Neuronal stem cell (in vitro differentiated cells): ENCODE results near the gene CTXN3.

Source experiments
- DNase-seq: peaks from one replicate; pipeline ENCODE4 v3.0.0-alpha.2; 2013; ENCODE audit warnings: low spot score
- H2AFZ ChIP-seq: one replicate; pipeline ENCODE4 v1.6.1; 2013; ENCODE audit warnings: mild to moderate bottlenecking, low read length, inconsistent platforms
- H2AK5ac ChIP-seq: 2 replicates; pipeline ENCODE4 v1.6.1; 2013; ENCODE audit warnings: low read depth, mild to moderate bottlenecking, inconsistent platforms, low read length, moderate library complexity, mixed read lengths
- H2BK120ac ChIP-seq: 2 replicates; pipeline ENCODE4 v1.6.1; 2013; ENCODE audit warnings: low read depth, mild to moderate bottlenecking, inconsistent platforms, low read length, moderate library complexity, mixed read lengths
- H2BK12ac ChIP-seq: one replicate; pipeline ENCODE4 v1.6.1; 2013; ENCODE audit warnings: low read length, inconsistent platforms
- H2BK15ac ChIP-seq: 2 replicates; pipeline ENCODE4 v1.6.1; 2013; ENCODE audit warnings: mild to moderate bottlenecking, low read length, inconsistent platforms, mixed read lengths
- H2BK5ac ChIP-seq: one replicate; pipeline ENCODE4 v1.6.1; 2013; ENCODE audit warnings: inconsistent platforms, mild to moderate bottlenecking, low read length, moderate library complexity
- H3K14ac ChIP-seq: one replicate; pipeline ENCODE4 v1.6.1; 2013; ENCODE audit warnings: low read length, inconsistent platforms
- H3K18ac ChIP-seq: 2 replicates; pipeline ENCODE4 v1.6.1; 2013; ENCODE audit warnings: low read length, inconsistent platforms
- H3K23ac ChIP-seq: 2 replicates; pipeline ENCODE4 v1.6.1; 2013; ENCODE audit warnings: low read depth, mild to moderate bottlenecking, mixed read lengths, low read length, inconsistent platforms; ENCODE audit not compliant: poor library complexity
- H3K27ac ChIP-seq: replicated peaks from 3 replicates; pipeline ENCODE4 v1.5.1; 2013; ENCODE audit warnings: low read length, inconsistent platforms
- H3K27me3 ChIP-seq, 3 experiments: 2 replicates each; pipeline ENCODE4 v1.6.1; 2013; ENCODE audit warnings: low read length in 3 of 3, mild to moderate bottlenecking in 2 of 3, inconsistent platforms in 1 of 3, low read depth in 1 of 3, mixed read lengths in 1 of 3, moderate library complexity in 1 of 3; ENCODE audit not compliant: control insufficient read depth in 3 of 3, insufficient read depth in 3 of 3
- H3K36me3 ChIP-seq, 2 donors: replicated peaks in 1 of 2; 2 replicates each; pipeline ENCODE4 v1.6.1; 2013; ENCODE audit warnings: low read length in 2 of 2; ENCODE audit not compliant: control insufficient read depth in 2 of 2, insufficient read depth in 2 of 2
- H3K4ac ChIP-seq: 2 replicates; pipeline ENCODE4 v1.6.1; 2013; ENCODE audit warnings: inconsistent platforms, mild to moderate bottlenecking, low read length, moderate library complexity
- H3K4me1 ChIP-seq, 2 donors: 1 replicate in 1 of 2; 2 replicates in 1 of 2; pipeline ENCODE4 v1.6.1; 2013; ENCODE audit warnings: low read length in 2 of 2, low read depth in 1 of 2; ENCODE audit not compliant: control insufficient read depth in 2 of 2, insufficient read depth in 1 of 2
- H3K4me2 ChIP-seq: one replicate; pipeline ENCODE4 v1.6.1; 2013; ENCODE audit warnings: mild to moderate bottlenecking, low read length, inconsistent platforms; ENCODE audit not compliant: insufficient read depth, poor library complexity, severe bottlenecking
- H3K4me3 ChIP-seq, 2 donors: 2 replicates each; pipeline ENCODE4 v1.5.1; 2013; ENCODE audit warnings: low read length in 2 of 2, mild to moderate bottlenecking in 2 of 2, inconsistent platforms in 1 of 2, moderate library complexity in 1 of 2
- H3K79me1 ChIP-seq: one replicate; pipeline ENCODE4 v1.6.1; 2013; ENCODE audit warnings: low read depth, mild to moderate bottlenecking, inconsistent platforms, low read length, moderate library complexity
- H3K9ac ChIP-seq: one replicate; pipeline ENCODE4 v1.6.1; 2013; ENCODE audit warnings: mild to moderate bottlenecking, low read depth, low read length, inconsistent platforms; ENCODE audit not compliant: poor library complexity
- H3K9me3 ChIP-seq, 2 donors: replicated peaks in 1 of 2; 2 replicates each; pipeline versions ENCODE3 to v1.6.1; 2013; ENCODE audit warnings: low read length in 2 of 2, mild to moderate bottlenecking in 2 of 2, inconsistent platforms in 1 of 2, low read depth in 1 of 2, mixed read lengths in 1 of 2, moderate library complexity in 1 of 2; ENCODE audit not compliant: control insufficient read depth in 2 of 2, insufficient read depth in 1 of 2
- H4K8ac ChIP-seq: one replicate; pipeline ENCODE4 v1.6.1; 2013; ENCODE audit warnings: low read depth, mild to moderate bottlenecking, inconsistent platforms, low read length, moderate library complexity
- H4K91ac ChIP-seq: one replicate; pipeline ENCODE4 v1.6.1; 2013; ENCODE audit warnings: low read length, low read depth, mild to moderate bottlenecking, inconsistent platforms; ENCODE audit not compliant: poor library complexity
- WGBS, 2 donors: extraction: QIAGEN DNeasy Blood & Tissue Kit; methylation state at CpG; one replicate each; pipeline ENCODE4 v1.1.7; 2013; ENCODE audit warnings: missing lambda C conversion rate in 2 of 2, mixed read lengths in 1 of 2; ENCODE audit not compliant: insufficient read length in 2 of 2, insufficient replicate concordance in 1 of 2; ENCODE audit errors: extremely low coverage in 2 of 2; 5-methylcytosine and 5-hydroxymethylcytosine counted together

Gene CTXN3

GRCh38 chr5:127642949-127643348, 5.9 kb upstream of the CTXN3 start:
- H4K91ac ChIP-seq: no peak overlapping the region
- no peak overlapping the region for H2BK120ac ChIP-seq
- H3K9me3 ChIP-seq: no peaks in the 10 kb centered on the region
- peaks cover 0 to 4% of the 10 kb centered on the region in 2 donors for H3K4me1 ChIP-seq
- H2BK12ac ChIP-seq: no peak overlapping the region
- H3K27me3 ChIP-seq: no peaks in the 10 kb centered on the region
- no peak overlapping the region for H3K4me2 ChIP-seq
- DNase-seq: no peak
- H3K9ac ChIP-seq: no peak overlapping the region
- no peak overlapping the region for H2BK15ac ChIP-seq
- H3K23ac ChIP-seq: no peak overlapping the region
- H2BK5ac ChIP-seq: no peak overlapping the region
- WGBS, 2 donors: no CpG with 5 or more reads among the region's 2 CpGs
- no peak overlapping the region for H3K4ac ChIP-seq
- H3K27ac ChIP-seq: no peak overlapping the region
- H3K36me3 ChIP-seq: no peaks in the 10 kb centered on the region
- H2AFZ ChIP-seq: no peak overlapping the region
- no peak overlapping the region for H3K14ac ChIP-seq
- no peak overlapping the region for H3K18ac ChIP-seq
- H2AK5ac ChIP-seq: no peak overlapping the region
- H4K8ac ChIP-seq: no peak overlapping the region
- no peaks in the 10 kb centered on the region for H3K79me1 ChIP-seq
- H3K4me3 ChIP-seq: no peak overlapping the region

DNA sequence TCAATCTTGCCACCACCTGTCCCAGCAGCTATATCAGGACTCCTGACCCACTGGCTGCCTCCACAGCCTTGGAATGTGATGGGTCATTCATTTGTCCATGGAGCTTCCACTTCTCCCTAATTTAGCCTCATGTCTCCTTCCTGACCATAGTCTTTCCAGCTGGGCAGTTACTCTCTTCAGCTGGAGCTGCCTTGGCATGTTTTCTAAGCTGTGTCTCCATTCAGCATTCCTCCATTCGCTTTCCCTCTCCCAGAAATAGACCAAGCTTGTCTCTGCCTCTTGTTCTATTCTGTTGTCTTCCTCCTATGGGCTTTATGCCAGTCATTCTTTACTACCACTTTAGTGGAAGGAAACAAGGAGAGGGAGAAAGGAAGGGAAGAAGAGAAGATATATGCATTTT, 5.3 kb upstream of the CTXN3 start:
- Histone ChIP-seq H3K36me3 (no peaks in the 10 kb centered on the region), H3K9me3 (no peaks in the 10 kb centered on the region), H4K8ac (no peak overlapping the region), H3K23ac (no peak overlapping the region), H4K91ac (no peak overlapping the region), H3K27me3 (no peaks in the 10 kb centered on the region), H3K4me2 (no peak overlapping the region), H2BK15ac (no peak overlapping the region), H2AK5ac (no peak overlapping the region), H3K9ac (no peak overlapping the region), H3K79me1 (no peaks in the 10 kb centered on the region), H3K27ac (no peak overlapping the region), H3K4me3 (no peak overlapping the region), H3K14ac (no peak overlapping the region), H2BK5ac (no peak overlapping the region), H3K4ac (no peak overlapping the region), H3K18ac (no peak overlapping the region), H3K4me1 (peaks cover under 1 to 4% of the 10 kb centered on the region in 2 donors), H2BK120ac (no peak overlapping the region), H2AFZ (peak overlapping the region; percentile 70), H2BK12ac (no peak overlapping the region)
- no CpG with 5 or more reads among the region's 1 CpG for WGBS, 2 donors
- DNase-seq: no peak

DNA sequence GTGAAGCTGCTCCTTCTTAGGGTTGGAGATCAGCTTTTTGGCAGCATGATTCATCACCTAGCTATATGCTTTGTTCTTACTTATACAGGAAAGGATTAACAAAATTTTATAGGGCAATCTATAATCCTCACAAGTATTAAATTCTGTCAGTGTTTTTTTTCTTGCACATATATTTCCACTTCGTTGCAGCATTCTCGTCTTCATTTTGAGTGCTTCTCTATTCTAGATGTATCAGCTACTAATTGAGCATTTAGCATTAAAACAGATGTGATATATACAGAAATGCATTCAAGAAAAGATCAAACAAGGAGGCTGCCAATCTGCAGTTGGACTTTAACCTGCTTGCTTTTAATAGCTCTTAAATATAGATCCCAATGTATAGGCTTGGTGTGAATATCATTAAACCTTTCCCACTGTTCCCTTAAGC, 3.6 kb upstream of the CTXN3 start:
- Histone ChIP-seq H2BK12ac (no peak overlapping the region), H3K14ac (no peak overlapping the region), H3K36me3 (no peaks in the 10 kb centered on the region), H3K18ac (no peak overlapping the region), H3K4me2 (no peak overlapping the region), H3K27me3 (no peaks in the 10 kb centered on the region), H3K4ac (no peak overlapping the region), H3K23ac (no peak overlapping the region), H4K91ac (no peak overlapping the region), H3K79me1 (no peaks in the 10 kb centered on the region), H2AK5ac (no peak overlapping the region), H2BK120ac (no peak overlapping the region), H3K27ac (no peak overlapping the region), H3K4me1 (peaks cover 11 to 21% of the 10 kb centered on the region in 2 donors), H3K4me3 (no peak overlapping the region), H2AFZ (no peak overlapping the region), H4K8ac (no peak overlapping the region), H2BK15ac (no peak overlapping the region), H3K9me3 (no peaks in the 10 kb centered on the region), H2BK5ac (no peak overlapping the region), H3K9ac (no peak overlapping the region)
- no CpG with 5 or more reads among the region's 2 CpGs for WGBS, 2 donors
- DNase-seq: no peak

- WGBS, 2 donors: no CpG with 5 or more reads among the region's 8 CpGs
- no peak overlapping the region for H3K18ac ChIP-seq
- H3K9ac ChIP-seq: no peak overlapping the region
- H3K9me3 ChIP-seq: no peaks in the 10 kb centered on the region
- H2AFZ ChIP-seq: peak overlapping the region; percentile 12
- H3K23ac ChIP-seq: no peak overlapping the region
- no peak overlapping the region for H2BK5ac ChIP-seq
- H4K8ac ChIP-seq: no peak overlapping the region
- no peak overlapping the region for H2BK15ac ChIP-seq
- no peak for DNase-seq
- H3K27me3 ChIP-seq: no peaks in the 10 kb centered on the region
- H3K79me1 ChIP-seq: no peaks in the 10 kb centered on the region
- peaks cover 13 to 25% of the 10 kb centered on the region in 2 donors for H3K4me1 ChIP-seq
- H2BK120ac ChIP-seq: no peak overlapping the region
- H3K4me2 ChIP-seq: no peak overlapping the region
- H3K4ac ChIP-seq: no peak overlapping the region
- H3K4me3 ChIP-seq: no peak overlapping the region
- H2BK12ac ChIP-seq: no peak overlapping the region
- H3K27ac ChIP-seq: no peak overlapping the region
- H3K36me3 ChIP-seq: no peaks in the 10 kb centered on the region
- no peak overlapping the region for H3K14ac ChIP-seq
- H2AK5ac ChIP-seq: no peak overlapping the region
- no peak overlapping the region for H4K91ac ChIP-seq
Observed at GRCh38 chr5:127647361-127647958, 1.4 kb upstream of the CTXN3 start.
